Type B pancreatic cell (in vitro differentiated cells): ENCODE results near the gene STX3. TPM values are rescaled to one million over a fixed set of nuclear protein-coding genes. Genes with fewer than 3 reads are reported as not detected.

Source experiments
- DNase-seq: peaks from one replicate; pipeline ENCODE4 v3.0.0; 2021; ENCODE audit warnings: mixed read lengths; ENCODE audit not compliant: unreplicated experiment; ENCODE audit errors: extremely low spot score
- H3K27ac Mint-ChIP-seq: 2 replicates; pipeline ENCODE4 v1.8.0; 2021; ENCODE audit warnings: mild to moderate bottlenecking, mixed read lengths
- H3K27me3 Mint-ChIP-seq: 2 replicates; pipeline ENCODE4 v1.8.0; 2021; ENCODE audit warnings: mixed read lengths
- H3K36me3 Mint-ChIP-seq: 2 replicates; pipeline ENCODE4 v1.8.0; 2021; ENCODE audit warnings: mixed read lengths
- H3K4me1 Mint-ChIP-seq: one replicate; pipeline ENCODE4 v1.8.0; 2021; ENCODE audit warnings: mixed read lengths; ENCODE audit not compliant: unreplicated experiment
- H3K4me3 Mint-ChIP-seq: 2 replicates; pipeline ENCODE4 v1.8.0; 2021; ENCODE audit warnings: mild to moderate bottlenecking, mixed read lengths
- H3K9me3 Mint-ChIP-seq: 2 replicates; pipeline ENCODE4 v1.8.0; 2021; ENCODE audit warnings: mixed read lengths
- CTCF ChIP-seq: fragments of 200-600 bp; sonication (generic); conservative IDR thresholded peaks from 2 replicates; pipeline ENCODE4 v1.5.0; 2021; ENCODE audit warnings: antibody characterized with exemption, mild to moderate bottlenecking
- total RNA-seq: library from RNA; stranded (reverse); gene quantifications from 2 replicates; pipeline ENCODE4 v1.2.1, GENCODE V29; 2021; ENCODE audit warnings: low replicate concordance

STX3 gene
- total RNA-seq, 1 donor from 2014 or later: 44.6 TPM

- TF ChIP-seq CTCF: no peak
- H3K27me3 Mint-ChIP-seq: no peaks in the 10 kb centered on the region
- no peaks in the 10 kb centered on the region for H3K36me3 Mint-ChIP-seq
- H3K4me1 Mint-ChIP-seq: peaks cover 20% of the 10 kb centered on the region
- H3K4me3 Mint-ChIP-seq: no peak overlapping the region
- no peaks in the 10 kb centered on the region for H3K9me3 Mint-ChIP-seq
- peak overlapping the region; percentile 35 for H3K27ac Mint-ChIP-seq
- DNase-seq: no peak
These were observed 12.0 kb downstream of the STX3 start for GRCh38 chr11:59767225-59767611.

DNA sequence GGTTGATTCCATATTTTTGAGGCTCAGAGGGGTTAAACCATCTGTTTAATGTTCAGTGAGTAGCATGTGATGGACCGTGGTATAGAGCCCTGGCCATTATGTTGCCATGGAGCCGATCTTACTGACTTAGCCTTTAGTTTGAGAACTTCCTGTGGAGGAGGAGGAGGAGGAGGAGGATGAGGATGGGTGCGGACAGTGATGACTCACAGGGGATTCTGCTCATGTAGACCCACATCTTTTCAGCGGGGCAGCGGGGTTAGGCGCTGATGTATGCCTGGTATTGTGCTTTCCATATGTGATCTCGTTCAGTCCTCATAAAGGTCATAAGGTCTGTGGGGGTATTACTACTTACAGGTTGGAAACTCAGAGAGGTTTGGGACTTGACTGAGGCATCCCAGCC lies 13.9 kb downstream of the STX3 start:
- H3K36me3 Mint-ChIP-seq: no peaks in the 10 kb centered on the region
- H3K27ac Mint-ChIP-seq: no peak overlapping the region
- DNase-seq: no peak
- no peak for TF ChIP-seq CTCF
- peaks cover 19% of the 10 kb centered on the region for H3K4me1 Mint-ChIP-seq
- H3K9me3 Mint-ChIP-seq: no peaks in the 10 kb centered on the region
- H3K27me3 Mint-ChIP-seq: no peaks in the 10 kb centered on the region
- H3K4me3 Mint-ChIP-seq: no peak overlapping the region

- peaks cover 15% of the 10 kb centered on the region for H3K4me1 Mint-ChIP-seq
- H3K9me3 Mint-ChIP-seq: no peaks in the 10 kb centered on the region
- H3K36me3 Mint-ChIP-seq: no peaks in the 10 kb centered on the region
- no peak for DNase-seq
- no peak for TF ChIP-seq CTCF
- H3K27me3 Mint-ChIP-seq: no peaks in the 10 kb centered on the region
- H3K4me3 Mint-ChIP-seq: no peak overlapping the region
- no peak overlapping the region for H3K27ac Mint-ChIP-seq
These were observed 14.7 kb downstream of the STX3 start for GRCh38 chr11:59769828-59770227.

GRCh38 chr11:59770319-59770718 lies 15.1 kb downstream of the STX3 start:
- Mint-ChIP-seq H3K27me3 (no peaks in the 10 kb centered on the region), H3K4me3 (no peak overlapping the region), H3K4me1 (peaks cover 10% of the 10 kb centered on the region), H3K36me3 (no peaks in the 10 kb centered on the region), H3K27ac (no peak overlapping the region), H3K9me3 (no peaks in the 10 kb centered on the region)
- no peak for TF ChIP-seq CTCF
- DNase-seq: no peak

DNA sequence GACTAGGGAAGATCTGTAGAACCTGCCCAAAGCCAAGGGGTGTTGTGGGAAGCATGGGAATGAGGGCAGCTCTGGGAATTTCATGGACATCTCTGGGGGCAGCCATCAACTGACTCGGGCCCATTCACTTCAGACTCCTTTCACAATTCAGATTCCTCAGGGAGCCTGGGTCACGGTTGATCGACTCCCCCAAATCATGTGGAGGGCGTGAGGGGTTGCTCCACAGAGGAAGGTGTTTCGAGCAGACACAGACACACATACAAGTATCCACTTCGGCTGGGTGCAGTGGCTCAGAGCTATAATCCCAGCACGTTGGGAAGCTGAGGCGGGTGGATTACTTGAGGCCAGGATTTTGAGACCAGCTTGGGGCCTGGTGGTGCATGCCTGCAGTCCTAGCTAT lies 15.7 kb downstream of the STX3 start:
- Mint-ChIP-seq H3K27me3 (no peaks in the 10 kb centered on the region), H3K27ac (no peak overlapping the region), H3K9me3 (no peaks in the 10 kb centered on the region), H3K4me3 (no peak overlapping the region), H3K36me3 (no peaks in the 10 kb centered on the region), H3K4me1 (peaks cover 8% of the 10 kb centered on the region)
- no peak for DNase-seq
- TF ChIP-seq CTCF: no peak

DNA sequence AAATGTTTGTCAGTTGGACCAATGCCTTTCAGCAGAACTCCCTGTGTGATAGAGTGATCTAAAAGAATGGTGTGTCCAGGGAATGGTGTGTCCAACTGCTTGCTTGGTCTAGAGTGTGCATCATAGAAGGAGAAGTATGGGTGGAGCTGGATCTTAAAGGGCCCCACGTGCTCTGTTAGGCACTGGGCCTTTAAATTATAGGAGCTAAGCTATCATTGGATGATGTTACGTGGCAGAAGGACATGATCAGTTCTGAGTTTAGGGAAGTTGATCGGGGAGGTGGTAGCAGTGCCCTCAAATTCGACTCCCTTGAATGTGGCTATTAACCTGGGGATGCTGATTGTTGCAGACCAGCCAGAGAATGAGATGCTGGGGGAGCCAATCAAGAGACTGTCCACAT lies 16.4 kb downstream of the STX3 start:
- DNase-seq: no peak
- no peaks in the 10 kb centered on the region for H3K36me3 Mint-ChIP-seq

More for the DNA sequence above, 16.4 kb downstream of the STX3 start:
- no peaks in the 10 kb centered on the region for H3K27me3 Mint-ChIP-seq
- no peak overlapping the region for H3K27ac Mint-ChIP-seq
- no peak overlapping the region for H3K4me3 Mint-ChIP-seq
- H3K4me1 Mint-ChIP-seq: peaks cover 8% of the 10 kb centered on the region
- no peaks in the 10 kb centered on the region for H3K9me3 Mint-ChIP-seq
- TF ChIP-seq CTCF: no peak
